GM18907 (cell line): ENCODE measurements around the gene RELN.
"Not testable (repeated sequence)": the region's sequence is repeated elsewhere in the genome, so short reads cannot be mapped to it uniquely, and the experiment has no call there.

Experiments
- ATAC-seq: cut with Tn5 transposase; IDR thresholded peaks from one replicate; pipeline ENCODE4 v1.9.1; 2021; ENCODE audit warnings: mild to moderate bottlenecking, moderate library complexity; ENCODE audit not compliant: unreplicated experiment

The RELN gene

DNA sequence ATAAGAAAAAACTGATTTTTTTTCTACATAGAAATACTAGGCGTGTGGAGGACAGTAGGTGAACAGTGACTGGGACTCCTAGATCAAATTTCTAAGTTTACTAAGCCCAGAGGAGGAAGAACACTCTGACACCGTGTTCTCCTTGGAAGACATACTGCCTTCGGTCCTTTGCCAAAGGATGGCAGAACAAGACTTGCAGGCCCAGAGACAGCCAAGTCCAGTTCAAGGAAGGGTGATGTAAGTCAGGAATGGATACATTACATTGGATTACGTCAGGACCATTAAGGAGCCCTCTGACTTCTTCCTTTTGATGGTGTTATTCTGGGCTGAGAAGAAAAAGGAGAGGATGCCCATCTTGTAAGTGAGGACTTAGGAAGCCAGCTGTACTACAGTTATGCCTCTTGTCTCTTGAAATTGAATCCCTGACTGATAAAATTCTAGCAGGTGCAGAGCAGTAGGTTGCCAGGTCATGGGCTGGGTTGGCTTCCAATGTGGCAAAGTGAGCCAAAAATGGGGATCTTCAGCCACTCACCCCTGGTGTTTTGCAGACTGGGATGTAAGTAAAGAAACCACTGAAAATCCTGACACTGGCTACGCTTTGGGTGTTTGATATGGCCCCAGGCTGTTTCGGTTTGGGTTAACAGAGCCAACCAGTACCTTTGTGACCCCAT, 45.1 kb downstream of the RELN start:
- ATAC-seq = no peak

DNA sequence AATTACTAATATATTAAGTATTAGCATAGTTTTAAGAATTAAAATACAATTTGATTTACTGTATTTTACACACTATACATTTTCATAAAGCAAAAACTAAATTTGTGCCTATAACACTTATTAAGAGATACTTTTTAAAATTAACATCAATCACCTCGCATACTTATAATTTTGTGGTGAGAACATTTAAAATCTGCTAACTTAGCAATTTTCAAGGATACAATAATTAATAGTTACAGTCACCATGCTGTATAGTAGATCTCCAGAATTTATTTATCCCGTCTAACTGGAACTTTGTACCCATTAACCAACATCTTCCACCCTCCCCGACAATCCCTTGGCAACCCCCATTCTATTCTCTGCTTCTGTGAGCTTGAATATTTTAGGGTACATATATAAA, 47.5 kb downstream of the RELN start:
- ATAC-seq = no peak

DNA sequence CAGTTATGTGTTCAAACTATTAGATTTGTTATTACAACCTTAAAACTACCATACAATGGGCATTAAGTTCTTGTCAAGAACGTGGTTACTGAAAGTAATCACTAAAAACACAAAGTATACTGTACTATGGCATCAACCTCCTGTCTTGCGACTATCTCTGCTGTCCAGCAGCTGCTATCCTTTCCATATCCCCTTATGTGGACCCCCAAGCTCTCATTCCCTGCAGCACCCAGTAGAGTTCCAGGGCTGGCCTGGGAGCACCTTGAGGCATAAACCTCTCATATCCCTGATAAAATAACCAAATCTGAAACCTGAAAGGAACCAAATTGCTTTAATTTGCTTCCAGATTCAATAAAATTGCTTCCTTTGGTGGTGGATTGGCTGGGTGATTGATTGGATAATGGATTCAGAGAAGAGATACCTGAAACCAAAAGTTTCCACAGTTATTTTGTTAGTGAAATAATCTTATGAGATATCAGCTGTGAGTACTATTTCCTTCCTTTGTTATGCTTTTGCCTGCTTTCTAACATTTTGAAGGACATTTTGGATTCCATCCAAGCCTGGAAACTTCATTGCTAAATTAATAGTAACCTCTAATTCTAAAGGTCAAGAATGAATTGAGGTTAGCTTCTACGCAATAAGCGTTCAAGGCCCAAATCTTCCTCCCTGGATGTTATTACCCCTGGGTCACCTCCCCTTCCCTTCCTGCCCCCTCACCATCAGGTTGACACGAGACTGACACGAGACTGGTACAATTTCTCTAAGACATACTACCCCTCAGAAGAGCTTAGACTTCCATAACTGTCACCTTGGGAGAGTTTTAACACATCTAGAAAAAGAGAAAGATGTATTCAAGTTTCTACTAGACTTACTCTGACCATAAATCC, 48.8 kb downstream of the RELN start:
- ATAC-seq = no peak

DNA sequence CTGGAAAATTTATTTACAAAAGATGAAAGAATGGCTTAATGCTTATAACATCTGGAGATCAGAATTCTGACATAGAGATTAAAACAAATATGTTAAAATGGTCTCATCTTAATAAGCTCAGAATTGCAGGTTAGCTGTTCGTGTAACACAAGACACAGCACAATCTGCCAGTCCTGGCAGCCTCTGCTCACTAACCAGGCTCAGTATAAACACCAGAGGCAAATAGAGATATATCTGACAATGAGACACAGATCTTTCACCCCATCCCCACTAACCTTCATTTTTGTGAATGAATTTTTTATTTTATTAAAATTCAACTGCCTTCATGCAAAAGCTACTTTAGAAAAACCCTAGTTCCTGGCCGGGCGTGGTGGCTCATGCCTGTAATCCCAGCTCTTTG, 51.8 kb downstream of the RELN start:
- ATAC-seq = no peak

DNA sequence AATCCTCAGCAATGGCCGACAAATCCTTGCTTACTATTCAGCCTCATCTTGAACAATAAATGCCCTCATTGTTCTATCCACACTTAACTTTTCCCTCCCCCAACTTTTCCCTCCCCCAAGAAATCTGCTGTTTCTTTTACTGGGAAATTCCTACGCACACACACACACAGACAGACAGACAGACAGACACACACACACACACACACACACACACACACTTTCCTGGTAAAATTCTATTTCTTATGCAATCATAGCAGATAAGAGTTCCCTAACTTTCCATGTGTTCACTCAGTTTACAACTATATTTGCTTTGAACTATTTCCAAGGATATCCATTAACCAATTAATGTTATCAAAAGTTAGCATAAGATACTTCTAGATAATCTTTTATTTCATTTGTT, 52.9 kb downstream of the RELN start:
- no peak for ATAC-seq

DNA sequence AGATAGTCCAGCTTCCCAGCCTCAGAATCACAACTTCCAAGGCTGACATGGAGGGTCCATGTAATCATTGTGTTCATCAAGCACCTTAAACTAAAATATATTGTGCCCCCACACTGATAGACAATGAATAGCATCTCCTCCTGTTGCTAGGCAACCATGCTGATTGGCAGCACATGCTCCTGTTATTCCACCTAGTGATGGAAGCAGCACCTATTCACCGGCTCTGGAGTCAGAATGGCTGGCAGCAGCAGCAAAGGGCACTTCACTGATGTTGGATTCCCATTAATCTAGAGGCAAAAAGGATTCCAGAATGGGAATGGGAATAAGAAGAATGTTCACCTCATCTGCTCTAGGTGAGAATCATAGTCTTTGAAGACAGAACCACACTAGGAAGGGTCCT, 55.0 kb downstream of the RELN start:
- no peak for ATAC-seq

DNA sequence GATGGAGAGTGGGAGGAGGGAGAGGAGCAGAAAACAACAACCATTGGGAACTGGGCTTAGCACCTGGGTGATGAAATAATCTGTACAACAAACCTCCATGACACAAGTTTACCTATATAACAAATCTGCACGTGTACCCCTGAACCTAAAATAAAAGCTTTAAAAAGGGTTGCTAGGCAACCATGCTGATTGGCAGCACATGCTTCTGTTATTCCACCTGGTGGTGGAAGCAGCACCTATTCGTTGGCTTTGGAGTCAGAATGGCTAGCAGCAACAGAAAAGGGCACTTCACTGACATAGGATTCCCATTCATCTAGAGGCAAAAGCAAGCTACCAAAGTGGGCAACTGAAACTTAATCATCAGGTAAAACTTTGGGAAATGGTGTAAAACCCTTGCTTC, 57.1 kb downstream of the RELN start:
- no peak for ATAC-seq

DNA sequence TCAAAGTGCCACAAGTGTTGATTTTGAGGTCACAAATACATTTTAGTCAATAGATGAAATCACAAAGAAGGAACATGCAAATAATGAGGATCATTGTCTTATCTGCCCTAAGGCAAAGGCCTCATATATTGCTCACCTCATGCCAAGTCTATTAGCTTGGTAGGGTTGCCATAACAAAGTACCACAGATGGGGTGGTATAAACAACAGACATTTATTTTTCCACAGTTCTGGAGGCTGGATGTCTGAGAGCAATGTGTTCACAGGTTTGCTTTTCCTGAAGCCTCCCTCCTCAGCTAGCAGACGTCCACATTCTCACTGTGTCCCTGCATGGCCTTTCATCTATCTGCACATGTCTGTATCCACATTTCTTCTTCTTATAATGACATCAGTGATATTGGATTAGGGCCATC, 59.6 kb downstream of the RELN start:
- ATAC-seq = no peak

DNA sequence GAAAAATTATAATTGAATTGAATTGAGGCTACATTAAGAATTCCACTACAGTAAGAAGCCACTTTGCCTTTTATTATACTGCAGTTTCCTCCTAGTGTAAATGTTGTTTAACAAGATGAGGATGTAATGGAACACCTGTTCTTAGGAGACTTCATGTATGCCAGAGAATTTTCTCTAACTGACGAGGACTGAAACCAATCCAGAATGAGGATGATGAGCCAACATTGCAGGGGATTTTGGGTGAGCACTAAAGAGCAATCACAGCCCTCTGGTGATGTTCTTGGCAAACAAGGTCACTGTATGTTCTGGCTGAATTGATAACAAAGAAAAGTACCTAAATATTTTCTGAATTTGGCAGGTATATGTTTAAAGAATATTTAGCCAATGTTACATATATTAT, 60.9 kb downstream of the RELN start:
- ATAC-seq = no peak

DNA sequence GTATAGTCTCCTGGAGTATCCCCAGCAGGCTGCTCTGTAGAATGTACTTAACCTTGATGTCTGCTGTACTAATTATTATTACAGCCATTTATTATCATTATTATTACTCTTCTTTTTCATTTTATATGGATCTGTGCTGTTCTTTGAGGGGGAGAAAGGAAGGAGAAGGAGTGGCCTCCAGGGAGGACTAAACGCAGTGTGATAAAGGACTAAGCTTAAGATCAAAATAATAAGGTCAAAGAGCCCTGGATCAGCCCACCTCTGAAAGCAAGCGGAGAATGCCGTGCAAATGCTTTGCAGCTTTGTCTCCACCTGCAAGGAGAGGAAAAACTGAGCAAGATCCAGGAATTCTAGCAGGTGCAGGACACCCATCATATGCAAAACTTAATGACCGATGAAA, 65.3 kb downstream of the RELN start:
- no peak for ATAC-seq

DNA sequence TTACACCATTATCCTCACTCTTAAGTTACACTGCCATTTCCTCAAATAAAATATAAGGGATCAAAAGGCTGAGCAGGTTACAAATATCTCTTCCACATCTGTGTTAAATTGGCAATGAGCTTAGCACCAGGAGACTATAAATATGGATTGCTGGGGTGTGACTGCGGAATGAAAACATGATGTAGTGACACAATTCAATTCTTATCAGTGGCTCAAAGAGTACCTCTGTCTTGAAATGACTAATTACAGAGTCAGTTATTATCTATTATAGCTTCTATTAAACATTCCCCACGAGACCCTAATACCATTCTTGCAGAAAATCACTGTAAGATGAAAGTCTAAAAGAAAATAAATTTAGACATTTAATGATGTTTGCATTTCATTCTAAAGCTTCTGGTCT, 67.1 kb downstream of the RELN start:
- ATAC-seq = no peak

DNA sequence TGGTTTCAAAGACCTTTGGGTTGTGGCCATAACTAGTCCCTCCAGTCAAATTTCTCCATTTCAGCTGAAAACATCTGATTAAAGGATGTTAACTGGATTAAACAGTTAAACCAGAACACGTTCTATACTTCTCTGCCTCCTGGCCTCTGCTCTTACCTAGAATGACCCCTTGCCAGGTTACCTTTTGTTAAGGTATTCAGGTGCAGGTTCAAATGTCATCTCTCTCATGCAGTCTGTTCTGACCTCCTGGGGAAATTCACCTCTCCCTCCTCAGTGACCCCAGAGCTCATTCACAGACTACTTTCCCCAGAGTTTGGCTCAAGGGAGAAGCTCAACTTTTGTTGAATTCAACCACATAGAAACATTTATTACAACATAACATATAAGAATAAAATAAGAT, 67.8 kb downstream of the RELN start:
- no peak for ATAC-seq

DNA sequence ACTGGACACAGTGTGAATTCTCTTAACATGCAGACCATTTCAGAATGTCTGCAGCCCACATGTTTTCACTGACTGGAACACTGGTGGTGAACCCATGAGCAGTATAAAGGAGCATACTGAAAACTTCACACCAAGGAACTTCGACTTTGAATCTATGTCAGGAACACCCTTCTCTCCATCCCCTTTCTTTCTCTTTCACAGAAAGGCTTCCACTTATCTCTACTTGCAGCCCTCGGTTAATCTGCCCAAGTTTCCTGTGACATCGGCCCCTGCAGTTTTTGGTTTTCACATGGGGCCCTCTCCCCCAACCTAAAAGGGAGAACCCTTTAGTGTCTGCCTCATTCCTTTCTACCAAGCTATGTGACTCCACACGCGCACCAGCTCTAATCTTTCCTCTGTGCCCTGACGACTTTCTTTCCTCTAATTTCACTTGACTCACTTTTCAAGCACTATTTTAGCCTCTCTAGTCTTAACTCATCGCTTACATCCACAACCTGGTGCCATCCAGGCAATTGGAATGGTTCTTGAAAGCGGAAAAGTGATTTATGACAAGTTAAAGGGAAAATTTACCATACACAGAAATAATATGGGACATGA, 70.1 kb downstream of the RELN start:
- ATAC-seq = no peak

DNA sequence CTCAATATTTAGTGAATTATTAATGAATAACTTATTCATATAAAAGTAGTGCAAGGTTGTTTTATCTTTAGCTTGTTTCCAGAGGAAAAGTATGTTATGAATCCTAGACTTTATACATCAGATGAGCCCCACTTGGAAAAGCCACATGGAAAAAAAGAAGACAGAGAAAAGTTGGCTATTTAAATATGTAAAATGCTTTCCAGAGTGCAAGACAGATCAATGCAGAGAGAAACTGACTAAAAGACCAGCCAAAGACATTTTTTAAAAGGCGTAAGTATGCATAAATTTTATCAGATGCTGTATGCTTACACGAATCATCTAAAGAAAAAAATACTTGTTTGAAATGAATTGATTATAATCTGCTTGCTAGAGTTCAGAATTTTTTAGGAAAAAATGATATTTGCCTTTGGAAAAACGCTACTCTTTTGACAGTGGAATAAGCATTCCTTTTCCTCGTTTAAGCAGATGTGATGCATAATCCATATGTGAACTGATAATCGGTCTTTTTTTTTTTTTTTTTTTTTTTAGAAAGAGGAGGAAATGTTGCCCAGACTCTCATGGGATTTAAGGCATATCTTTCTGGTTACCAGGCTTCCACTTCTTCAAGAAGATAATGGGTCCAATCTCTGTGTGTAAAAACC, 70.7 kb downstream of the RELN start:
- ATAC-seq = no peak

DNA sequence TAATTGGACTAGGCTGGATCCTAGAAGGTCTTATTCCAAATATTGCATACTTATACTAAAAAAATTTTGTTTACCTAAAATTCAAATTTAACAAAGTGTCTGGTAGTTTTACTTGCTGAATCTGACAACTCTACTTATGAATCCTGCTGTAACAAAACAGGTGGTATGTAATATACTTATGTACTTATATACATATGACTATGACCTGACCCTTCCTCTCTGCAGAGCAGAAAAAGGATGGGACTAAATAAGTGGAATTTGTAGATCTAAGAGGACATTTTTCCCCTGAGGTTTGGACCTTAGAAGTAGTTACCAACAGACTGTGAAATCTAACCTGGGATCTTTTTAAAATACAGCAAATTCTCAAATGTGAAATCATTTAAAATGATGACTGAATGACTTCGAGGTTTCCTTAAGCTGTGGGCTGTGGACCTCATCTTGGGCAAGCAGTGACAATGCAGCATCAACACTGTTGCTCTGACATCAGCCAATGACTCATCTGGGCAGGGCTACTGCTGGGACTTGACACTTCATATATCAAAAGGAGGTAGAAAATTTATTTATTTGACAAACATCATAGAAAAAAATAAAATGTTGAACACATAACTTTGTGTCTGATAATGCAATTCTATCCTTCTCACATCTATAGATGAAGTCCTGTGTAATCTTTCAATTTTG, 73.6 kb downstream of the RELN start:
- ATAC-seq = no peak

DNA sequence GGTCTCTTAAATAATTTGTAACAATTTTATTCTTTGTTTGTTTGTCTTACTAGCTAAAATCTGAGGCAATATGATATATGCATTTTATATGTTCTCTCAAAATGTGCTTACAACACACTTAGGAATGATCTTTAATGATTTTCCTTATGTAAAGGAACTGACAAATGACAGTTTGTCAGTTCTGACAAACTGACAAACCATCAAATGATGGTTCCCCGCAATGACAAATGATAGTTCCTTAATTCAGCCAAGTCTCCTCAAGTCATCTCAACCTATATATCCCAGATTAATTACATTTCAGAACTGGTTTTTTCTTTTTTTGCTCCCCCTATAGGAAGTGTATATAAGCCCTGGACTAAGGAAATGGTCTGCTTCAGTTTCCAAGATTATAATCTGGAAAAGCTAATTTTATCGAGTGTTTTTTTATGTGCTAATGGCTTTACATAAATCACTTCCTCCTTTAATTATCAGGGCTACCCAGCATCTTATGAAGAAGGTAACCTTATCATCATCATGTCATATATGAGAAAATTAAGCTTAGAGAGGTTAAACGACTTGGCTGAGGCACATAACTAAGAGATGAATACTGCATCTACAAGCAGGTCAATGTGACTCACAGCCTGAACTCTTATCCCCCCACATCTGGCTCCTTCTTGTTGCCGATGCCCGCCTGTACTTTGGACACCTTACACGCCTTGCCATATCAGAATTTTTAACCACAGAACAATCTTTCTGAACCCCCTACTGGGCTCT, 75.1 kb downstream of the RELN start:
- no peak for ATAC-seq

DNA sequence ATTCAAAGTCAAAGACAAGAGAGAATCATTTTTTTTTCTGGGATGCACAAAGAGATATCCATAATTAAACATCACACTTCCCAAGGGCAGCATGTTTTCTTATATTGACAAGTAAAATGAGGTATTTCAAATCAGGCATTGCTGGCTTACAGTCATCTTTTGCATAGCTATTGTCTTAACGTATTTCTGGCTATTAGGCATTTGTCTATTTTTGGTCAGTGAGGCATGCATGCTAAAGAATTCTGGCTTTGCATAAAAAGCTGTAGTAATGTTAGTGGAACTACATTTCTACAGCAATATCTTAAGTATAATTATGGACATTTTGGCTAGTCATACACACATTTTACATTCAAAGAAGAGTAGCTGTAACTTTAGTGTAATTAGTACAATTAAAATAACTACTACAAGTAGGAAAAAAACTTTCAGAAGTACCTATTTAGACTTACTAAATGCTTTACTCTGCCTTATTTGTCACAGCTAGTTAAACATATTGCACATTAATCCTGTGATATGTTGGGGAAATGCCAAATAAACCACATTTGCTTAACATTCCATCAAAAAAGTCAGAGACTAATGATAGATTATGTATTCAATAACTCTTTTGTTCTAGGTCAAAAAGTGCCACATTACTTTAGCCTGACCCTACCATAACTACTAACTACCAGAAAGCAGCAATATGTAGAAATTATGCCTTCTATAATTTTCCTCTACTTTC, 76.4 kb downstream of the RELN start:
- ATAC-seq = no peak

DNA sequence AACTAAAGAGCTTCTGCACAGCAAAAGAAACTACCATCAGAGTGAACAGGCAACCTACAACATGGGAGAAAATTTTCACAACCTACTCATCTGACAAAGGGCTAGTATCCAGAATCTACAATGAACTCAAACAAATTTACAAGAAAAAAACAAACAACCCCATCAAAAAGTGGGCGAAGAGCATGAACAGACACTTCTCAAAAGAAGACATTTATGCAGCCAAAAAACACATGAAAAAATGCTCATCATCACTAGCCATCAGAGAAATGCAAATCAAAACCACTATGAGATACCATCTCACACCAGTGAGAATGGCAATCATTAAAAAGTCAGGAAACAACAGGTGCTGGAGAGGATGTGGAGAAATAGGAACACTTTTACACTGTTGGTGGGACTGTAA, 78.4 kb downstream of the RELN start:
- ATAC-seq = not testable (repeated sequence)

DNA sequence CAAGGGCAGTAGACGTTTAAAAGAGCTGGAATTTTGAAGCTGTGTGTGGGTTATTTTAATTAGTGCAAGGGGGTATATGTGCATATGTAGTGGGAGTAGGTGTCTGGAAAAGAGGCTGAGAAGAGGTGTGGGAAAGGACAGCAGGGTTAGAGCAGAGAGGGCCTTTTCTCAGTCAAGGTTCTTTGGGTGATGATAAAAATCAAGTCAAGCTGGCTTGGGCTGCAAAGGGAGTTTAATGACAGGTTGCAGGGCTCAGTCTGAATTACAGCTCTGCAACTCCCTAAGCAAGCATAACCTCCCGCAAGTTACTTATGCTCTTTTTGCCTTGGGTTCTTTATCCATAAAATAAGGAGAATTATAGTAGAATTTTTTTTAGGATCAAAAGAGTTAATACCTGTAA, 83.5 kb downstream of the RELN start:
- ATAC-seq = no peak

DNA sequence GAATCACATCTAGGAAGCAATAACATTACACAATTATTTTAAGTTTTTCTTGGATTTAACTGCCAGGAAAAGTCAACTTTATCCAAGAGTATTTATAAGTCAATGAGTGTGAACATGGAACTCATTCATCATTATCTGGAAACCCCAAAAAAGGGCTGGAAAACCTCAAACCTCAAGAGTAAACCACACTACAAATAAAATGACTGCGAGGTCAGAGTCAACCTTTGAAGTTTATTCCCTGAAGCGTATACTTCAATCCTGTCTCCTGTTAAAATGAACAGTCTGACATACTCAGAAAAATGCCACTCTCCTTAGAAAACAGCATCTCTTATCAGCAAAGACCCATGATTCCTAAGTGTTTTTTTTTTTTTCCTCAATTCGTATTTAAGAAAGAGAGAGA, 86.5 kb downstream of the RELN start:
- no peak for ATAC-seq
